ENCODE measurements around the gene C1orf35. TPM values are rescaled to one million over a fixed set of nuclear protein-coding genes. Genes with fewer than 3 reads are reported as not detected.

Gene C1orf35
- total and polyA plus RNA-seq, 2 of the 4 experiments (the other 2 are of a cell fraction) = 4.3 to 13.0 TPM

DNA sequence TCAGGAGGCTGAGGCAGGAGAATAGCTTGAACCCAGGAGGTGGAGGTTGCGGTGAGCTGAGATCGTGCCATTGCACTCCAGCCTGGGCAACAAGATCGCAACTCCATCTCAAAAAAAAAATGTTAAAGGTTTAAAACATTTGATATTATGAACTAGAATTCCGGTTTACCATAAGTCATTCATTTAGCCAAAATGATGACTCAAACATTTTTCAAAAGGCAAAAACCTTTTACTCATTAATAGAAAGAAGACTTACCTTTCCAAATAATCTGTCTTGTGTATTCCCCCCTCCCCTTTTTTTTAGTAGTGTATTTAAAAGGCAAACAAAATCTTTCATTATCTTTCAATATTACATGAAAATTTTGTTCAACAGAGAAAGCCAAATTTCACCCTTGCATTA lies 14.2 kb upstream of the C1orf35 start:
- no TSS peak for BruUV-seq (replicated peaks)
- no peak overlapping the region for H3K18ac ChIP-seq (ENCODE audit: low read depth, low read length)
- no peak overlapping the region for H3K27ac ChIP-seq (ENCODE audit: insufficient read depth, low read length)
- no peak for DNase-seq
- H3K4me3 ChIP-seq (ENCODE audit: insufficient read depth, low read depth, low read length) = no peak overlapping the region
- dilution Hi-C loops (cut with HindIII; ENCODE audit: low sequenced_read_pairs, unreplicated experiment) (no loop called here), in situ Hi-C loops (cut with MboI; ENCODE audit: low sequenced_read_pairs) (no loop called here), intact Hi-C loops (cut with micrococcal nuclease) (no loop called here)
- H2BK15ac ChIP-seq (ENCODE audit: low read depth, low read length) = no peak overlapping the region
- H3K4me1 ChIP-seq (ENCODE audit: control insufficient read depth, insufficient read depth, low read length) = peaks cover 2% of the 10 kb centered on the region; the same call in 1 of the 2 replicates
- H2AK5ac ChIP-seq (ENCODE audit: low read depth, low read length) = no peak overlapping the region
- no peak overlapping the region for H3K14ac ChIP-seq (replicated peaks; ENCODE audit: low read depth, low read length)
- POLR2A ChIA-PET (ENCODE audit: unreplicated experiment) = no interaction called here
- no peak overlapping the region for H3K56ac ChIP-seq (ENCODE audit: extremely low read depth, insufficient read depth, low read length)
- TF ChIP-seq, protein P1, sequence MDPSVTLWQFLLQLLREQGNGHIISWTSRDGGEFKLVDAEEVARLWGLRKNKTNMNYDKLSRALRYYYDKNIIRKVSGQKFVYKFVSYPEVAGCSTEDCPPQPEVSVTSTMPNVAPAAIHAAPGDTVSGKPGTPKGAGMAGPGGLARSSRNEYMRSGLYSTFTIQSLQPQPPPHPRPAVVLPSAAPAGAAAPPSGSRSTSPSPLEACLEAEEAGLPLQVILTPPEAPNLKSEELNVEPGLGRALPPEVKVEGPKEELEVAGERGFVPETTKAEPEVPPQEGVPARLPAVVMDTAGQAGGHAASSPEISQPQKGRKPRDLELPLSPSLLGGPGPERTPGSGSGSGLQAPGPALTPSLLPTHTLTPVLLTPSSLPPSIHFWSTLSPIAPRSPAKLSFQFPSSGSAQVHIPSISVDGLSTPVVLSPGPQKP (IDR thresholded peaks at IDR 0.05; ENCODE audit: borderline replicate concordance, low read depth, low read length) = no peak
- TF ChIP-seq CEBPB (IDR thresholded peaks at IDR 0.05; ENCODE audit: low read depth, low read length) (no peak), RCOR1 (IDR thresholded peaks at IDR 0.05; ENCODE audit: insufficient replicate concordance, low read length) (no peak), FOS (IDR thresholded peaks at IDR 0.05; ENCODE audit: low read depth, low read length) (no peak), MAFK (IDR thresholded peaks at IDR 0.05; ENCODE audit: low read depth, low read length) (no peak)
- H3K27me3 ChIP-seq (ENCODE audit: control insufficient read depth, insufficient read depth, low read length) = peaks cover 5% of the 10 kb centered on the region
- H4K91ac ChIP-seq (ENCODE audit: insufficient read depth, low read depth, low read length) = no peak overlapping the region
- no peak overlapping the region for H3K23ac ChIP-seq (ENCODE audit: low read depth, low read length)
- H3K4me2 ChIP-seq (ENCODE audit: low read depth, low read length) = no peak overlapping the region
- no peak overlapping the region for H4K5ac ChIP-seq (ENCODE audit: low read depth, low read length)
- H2BK120ac ChIP-seq (ENCODE audit: low read depth, low read length) = no peak overlapping the region
- no peak overlapping the region for H2AK9ac ChIP-seq (replicated peaks; ENCODE audit: low read depth, low read length, poor library complexity)
- no peak overlapping the region for H4K8ac ChIP-seq (ENCODE audit: low read depth in 2 of 2, low read length in 2 of 2)
- H3K4ac ChIP-seq (ENCODE audit: low read depth, low read length) = no peak overlapping the region
- H3K36me3 ChIP-seq (ENCODE audit: control insufficient read depth, insufficient read depth, low read length) = no peaks in the 10 kb centered on the region
- H2AFZ ChIP-seq (replicated peaks; ENCODE audit: low read length, poor library complexity) = no peak overlapping the region
- CTCF ChIA-PET = no interaction called here
- H4K20me1 ChIP-seq (ENCODE audit: insufficient read depth, low read length) = no peaks in the 10 kb centered on the region
- no peaks in the 10 kb centered on the region for H3K79me1 ChIP-seq (ENCODE audit: low read depth in 1 of 2, low read length in 2 of 2)
- no peak overlapping the region for H2BK5ac ChIP-seq (ENCODE audit: low read depth, low read length, poor library complexity, severe bottlenecking)
- H3K9me3 ChIP-seq (ENCODE audit: control insufficient read depth, insufficient read depth, low read length) = no peaks in the 10 kb centered on the region
- H3K9me1 ChIP-seq (ENCODE audit: insufficient read depth, low read length) = no peaks in the 10 kb centered on the region
- no peak overlapping the region for H3K9ac ChIP-seq (ENCODE audit: low read depth, low read length)
- no CpG with 5 or more reads among the region's 4 CpGs for WGBS, 2 experiments (ENCODE audit: extremely low coverage in 2 of 2, insufficient read length in 1 of 2)
- no peak for ATAC-seq (ENCODE audit: low read depth)
- no peak overlapping the region for H2BK20ac ChIP-seq (ENCODE audit: low read depth, low read length)

Data from IMR-90 (cell line).